Activated CD4-positive, alpha-beta T cell treated with anti-CD3 and anti-CD28 coated beads, Interleukin-2, Interleukin-6, amounts not matched to agents 100 ng/mL and 50 ng/mL, durations not matched to agents 16 hours and 8 hours (primary cell): ENCODE results near the gene FAHD1.

Experiments
- DNase-seq: peaks from one replicate; pipeline ENCODE4 v3.0.0-alpha.2; 2020

The FAHD1 gene

DNA sequence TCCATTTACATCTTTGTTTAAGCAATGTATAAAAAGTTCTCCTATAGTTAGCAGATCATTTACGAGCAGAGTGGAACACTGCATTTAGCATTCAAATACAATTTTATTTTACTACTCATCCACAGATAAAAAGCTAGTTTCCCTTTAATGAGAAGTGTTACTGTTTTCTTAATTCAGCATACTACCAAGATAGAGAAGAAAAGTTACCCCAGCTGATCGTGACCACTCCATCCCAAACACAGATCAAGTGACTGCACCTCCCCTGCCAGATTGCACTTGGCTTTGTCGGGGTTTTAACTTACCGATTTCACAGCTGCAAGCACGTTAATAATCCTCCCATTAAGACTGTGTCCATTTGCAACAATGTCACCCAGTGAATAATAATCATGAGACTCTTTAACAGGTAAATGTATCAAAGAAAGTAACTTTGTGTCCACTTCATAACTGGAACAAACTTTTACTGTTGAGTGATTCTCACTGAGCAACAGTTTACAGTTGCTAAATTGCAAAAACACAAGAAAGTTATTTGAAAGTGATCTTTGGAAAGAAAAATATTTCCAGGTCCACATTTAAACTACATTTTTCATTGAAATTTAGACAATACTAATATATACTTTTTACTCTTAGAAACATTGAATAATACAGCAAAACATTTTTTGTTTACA is 30.6 kb downstream of the FAHD1 start:
- DNase-seq, result no peak

DNA sequence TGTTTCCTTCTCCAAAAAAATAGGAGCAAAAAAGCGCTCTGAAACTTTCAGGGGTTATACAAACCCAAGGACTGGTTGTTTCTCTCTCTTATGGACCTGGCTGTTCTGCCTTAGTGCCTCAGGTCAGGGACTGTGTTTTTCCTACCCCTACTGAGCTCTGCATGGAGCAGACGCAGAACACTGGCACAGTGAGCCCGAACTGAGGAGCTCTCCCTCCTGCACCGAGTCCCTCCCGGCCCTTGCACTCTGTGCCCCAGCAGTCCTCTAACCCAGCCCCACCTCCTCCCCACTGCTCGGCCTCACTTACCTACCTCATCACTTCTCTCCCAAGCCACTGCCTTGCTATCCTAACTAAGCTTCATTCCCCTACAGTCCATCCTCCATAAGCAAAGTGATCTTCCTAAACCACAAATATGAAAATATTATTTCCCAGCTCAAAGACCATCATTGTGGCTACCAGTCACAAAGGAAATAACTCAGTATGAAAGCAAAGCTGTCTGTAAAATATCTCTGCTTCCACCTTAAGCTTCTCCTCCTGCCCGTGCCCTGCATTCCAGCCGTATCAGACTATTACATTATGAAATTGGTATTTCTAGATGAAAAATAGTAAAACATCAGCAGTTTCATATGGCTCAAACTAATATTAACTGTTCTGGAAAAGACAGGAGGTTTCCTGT is 31.3 kb downstream of the FAHD1 start:
- DNase-seq, result no peak

DNA sequence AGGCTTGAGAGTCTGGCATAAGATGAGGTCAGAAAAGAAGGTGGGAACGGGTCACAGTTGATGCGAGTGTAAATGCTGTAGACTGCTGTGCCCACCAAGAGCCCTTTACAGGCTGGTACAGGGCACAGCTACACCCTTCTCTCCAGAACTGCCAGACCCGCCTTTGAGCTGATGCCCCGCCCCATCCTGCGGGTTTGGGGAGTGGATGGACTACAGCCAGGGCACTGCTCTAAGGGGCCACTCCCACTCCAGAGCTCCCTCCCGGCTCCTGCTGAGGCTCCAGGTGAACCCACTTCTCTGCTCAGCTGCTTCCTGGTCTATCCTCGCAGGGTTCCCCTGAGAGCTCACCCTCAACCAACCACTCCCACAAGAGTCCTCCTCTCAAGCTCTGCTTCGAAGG is 32.6 kb downstream of the FAHD1 start:
- DNase-seq, result no peak

DNA sequence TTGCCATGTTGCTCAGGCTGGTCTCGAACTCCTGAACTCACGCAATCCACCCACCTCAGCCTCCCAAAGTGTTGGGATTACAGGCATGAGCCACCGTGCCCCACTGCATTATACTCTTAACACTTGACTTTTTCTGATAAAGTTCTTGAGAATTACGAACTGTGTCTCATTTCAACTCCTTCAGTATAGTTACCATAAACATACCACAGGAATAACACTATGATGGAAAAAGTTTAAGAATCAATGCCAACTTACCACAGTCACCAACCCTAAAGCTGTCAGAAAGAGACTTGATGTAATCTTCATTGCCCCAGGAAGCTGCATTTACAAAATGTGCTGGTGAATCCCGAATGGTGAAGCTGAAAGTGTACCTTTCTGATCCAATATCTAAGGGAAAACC is 34.7 kb downstream of the FAHD1 start:
- DNase-seq, result no peak

DNA sequence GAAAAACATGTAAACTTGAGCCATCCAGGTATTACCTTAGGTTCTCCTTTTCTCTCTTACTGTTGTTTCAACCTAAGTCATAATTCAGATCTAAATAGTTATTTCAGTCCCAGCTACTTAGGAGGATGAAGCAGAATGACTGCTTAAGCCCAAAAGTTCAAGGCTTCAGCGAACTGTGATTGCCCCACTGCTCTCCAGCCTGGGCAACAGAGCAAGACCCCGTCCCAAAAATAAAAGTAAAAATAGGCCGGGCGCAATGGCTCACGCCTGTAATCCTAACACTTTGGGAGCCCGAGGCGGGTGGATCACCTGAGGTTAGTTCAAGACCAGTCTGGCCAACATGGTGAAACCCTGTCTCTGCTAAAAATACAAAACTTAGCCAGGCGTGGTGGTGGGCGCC is 35.4 kb downstream of the FAHD1 start:
- no peak for DNase-seq

DNA sequence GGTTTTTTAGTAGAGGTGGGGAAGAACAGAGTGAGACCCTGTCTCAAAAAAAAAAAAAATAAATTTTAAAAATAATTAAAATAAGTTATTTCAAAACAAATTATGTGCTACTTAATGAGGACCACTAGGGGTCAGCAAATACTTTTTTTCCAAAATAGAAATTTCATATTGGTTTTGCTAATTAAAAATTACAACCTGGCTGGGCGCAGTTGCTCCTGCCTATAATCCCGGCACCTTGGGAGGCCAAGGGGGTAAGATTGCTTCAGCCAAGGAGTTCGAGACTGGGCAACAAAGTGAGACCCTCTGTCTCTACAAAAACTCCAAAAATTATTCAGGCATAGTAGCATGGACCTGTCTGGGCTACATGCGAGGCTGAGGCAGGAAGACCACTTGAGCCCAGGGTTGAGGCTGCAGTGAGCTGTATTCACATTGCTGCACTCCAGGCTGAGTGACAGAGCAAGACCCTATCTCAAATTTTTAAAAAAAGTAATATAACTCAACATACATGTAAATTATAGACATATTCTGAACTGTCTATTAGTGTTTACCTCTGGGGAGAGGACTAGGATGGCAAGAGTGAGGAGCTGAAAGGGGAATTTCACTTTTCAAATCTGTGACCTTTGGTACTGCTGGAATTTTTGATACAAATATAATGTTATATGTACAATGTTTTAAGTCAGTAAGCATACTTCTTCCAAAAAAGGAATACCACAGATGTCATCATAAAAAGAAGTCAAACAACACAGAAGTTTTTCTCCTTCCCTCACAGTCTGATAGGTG is 36.9 kb downstream of the FAHD1 start:
- DNase-seq, result no peak

DNA sequence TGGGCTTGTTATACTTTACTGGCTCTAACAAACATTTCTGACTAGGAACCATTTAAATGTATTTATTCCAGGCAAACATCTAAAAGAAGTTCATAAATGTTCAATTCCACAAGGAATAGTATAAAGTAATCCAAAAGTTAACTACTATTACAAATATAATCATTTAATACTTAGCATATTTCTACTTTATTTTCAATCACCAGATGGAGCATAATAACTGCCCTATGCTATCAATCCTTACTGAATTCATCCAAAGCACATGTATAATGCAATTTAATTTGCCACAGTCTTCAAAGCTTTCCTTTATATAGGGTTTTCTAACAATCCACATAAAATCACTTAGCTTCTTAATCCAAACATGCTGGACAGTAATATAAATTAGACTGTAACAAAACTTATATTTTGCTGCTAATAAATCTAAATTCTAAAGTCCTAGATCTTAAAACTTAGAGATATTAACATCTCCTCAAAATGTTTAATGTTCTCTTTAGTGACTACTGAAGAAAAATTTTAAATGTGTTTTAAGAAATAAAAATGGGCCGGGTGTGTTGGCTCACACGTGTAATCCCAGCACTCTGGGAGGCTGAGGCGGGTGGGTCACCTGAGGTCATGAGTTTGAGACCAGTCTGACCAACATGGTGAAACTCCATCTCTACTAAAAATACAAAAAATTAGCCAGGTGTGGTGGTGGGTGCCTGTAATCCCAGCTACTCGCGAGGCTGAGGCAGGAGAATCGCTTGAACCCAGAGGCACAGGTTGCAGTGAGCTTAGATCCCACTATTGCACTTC is 39.1 kb downstream of the FAHD1 start:
- DNase-seq, result no peak

DNA sequence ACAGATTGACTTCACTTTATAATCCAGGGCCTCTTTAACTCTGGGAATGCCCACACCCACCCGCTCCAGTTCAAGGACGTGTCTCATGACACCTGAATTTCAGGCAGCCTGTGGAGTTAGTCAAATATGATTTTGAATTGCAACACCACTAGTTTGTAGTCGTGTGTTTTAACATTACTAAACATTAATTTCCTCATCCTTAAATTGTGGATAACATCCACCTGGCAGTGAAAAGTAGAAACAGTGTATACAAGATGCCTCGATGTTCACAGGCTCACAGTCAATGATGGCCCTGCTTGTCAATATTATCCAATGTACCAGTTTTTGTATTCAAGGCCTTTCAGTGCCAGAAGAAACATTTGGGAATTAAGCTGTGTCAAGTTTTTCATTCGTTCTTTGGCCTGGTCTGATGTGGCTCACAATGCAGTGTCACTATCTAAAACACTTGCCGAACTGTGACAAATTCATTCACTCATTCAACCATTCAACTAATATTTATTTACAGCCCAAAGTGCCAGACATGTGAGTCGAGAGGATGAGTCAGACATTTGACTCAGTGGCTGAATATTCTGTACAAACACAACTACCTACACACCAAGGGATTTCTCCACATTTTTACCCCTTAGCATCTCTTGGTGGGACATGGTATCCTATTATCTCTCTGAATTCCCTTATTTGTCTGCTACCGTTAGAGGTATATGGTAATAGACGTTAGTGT is 43.5 kb downstream of the FAHD1 start:
- no peak for DNase-seq

DNA sequence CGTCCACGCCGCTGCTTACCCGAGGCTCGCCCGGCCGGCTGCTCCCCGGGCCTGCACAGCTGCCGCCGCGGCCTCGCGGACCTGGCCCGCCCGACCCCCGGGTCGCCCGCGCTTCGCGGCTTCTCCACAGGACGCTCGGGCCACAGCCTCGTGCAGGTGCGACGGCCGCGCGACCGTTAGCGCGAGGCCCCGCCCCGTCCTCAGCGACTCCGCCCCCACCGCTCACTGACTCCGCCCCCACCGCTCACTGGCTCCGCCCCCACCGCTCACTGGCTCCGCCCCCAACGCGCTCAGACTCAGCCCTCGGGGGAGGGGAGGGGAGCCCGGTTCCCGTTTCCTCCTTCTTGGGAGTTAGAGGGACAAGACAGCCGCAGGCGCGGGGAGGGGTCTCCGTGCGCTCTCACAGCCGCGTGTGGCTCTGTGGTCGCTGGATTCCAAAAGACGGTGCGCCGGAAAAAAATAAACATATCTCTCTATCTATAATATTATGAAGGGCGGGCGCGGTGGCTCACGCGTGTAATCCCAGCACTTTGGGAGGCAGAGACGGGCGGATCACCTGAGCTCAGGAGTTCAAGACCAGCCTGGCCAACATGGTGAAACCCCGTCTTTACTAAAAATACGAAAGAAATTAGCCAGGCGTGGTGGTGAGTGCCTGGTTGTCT is 45.1 kb downstream of the FAHD1 start, which contains the start of gene MEIOB:
Gene MEIOB (minus strand): TSS at position 191 of the 662 bp plus-strand sequence. CDS start 3,989 bp downstream, outside the sequence.
- peak; percentile 36 for DNase-seq

DNA sequence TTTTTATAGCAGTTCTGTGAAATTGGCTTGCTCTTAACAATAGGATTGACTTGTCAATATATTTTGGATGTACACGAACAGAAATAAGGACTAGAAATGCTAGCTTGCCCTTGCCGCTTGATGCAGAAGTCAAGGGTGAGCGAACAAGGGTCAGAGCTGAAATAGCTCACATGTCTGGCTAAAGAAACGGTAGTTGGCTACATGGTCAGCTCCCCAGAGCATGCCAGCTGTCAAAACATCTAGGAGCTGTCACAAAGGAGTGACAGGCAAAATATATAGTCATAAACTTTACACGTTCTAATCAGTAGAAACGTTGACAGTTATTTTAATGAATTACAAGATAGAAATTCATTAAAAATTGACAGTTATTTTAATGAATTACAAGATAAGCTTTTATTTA is 47.8 kb downstream of the FAHD1 start:
- DNase-seq, result no peak

DNA sequence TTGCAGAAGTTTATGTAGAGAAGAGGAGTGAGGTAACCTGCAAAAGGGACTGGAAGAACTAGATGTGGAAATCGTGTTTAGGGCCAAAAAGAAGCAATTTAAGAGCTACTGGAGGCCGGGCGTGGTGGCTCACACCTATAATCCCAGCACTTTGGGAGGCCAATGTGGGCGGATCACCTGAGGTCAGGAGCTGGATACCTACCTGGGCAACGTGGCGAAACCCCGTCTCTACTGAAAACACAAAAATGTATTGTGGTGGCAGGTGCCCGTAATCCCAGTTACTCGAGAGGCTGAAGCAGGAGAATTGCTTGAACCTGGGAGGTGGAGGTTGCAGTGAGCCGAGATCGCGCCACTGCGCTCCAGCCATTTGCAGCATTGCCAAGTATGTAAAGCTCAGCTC is 49.1 kb downstream of the FAHD1 start:
- peak; percentile 3 for DNase-seq

DNA sequence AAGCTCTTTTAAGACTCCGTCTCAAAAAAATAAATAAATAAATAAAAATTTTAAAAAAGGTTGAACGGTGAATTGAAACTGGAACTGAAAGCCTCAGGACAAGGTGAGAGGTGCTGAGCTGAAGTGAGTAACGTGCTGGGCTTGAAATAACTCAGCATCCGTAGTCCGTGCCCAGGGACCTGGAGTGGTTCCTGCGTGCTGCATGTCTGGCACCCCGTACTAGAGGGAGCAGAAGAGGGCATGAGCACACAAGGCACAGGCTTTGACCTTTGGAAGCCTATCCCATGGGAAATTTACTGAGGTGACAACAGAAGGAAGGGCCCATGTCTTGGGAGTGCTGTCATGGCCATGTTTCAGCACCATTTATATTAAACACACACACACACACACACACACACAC is 49.5 kb downstream of the FAHD1 start:
- DNase-seq, result peak; percentile 70

DNA sequence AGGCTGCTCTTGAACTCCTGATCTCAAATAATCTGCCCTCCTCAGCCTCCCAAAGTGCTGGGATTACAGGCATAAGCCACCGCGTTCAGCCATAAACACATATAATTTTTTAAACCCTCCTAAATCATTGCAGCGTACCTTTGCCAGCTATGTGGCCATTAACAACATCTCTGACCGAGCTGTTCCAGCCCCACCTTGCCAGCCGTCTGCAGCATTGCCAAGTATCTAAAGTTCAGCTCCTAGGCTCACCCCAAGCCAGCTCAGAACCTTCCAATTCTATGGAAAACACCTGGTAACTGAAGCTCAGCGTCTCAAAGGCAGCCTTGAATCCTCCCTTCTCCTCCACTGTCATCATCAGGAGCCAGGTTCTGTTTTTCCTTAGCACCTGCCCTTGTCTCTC is 50.1 kb downstream of the FAHD1 start:
- DNase-seq, result no peak

DNA sequence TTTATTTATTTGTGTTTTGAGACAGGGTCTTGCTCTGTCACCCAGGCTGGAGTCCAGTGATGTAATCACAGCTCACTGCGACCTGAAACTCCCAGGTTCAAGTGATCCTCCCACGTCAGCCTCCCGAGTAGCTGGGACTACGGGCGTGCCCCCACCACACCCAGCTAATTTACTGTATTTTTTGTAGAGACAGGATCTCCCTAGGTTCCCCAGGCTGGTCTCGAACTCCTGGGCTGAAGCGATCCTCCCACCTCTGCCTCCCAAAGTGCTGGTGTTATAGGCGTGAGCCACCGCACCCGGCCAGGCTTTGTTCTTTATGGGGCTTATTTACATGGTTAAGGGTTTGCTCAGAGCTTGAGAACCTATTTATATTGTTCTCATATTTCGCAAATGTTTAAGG is 50.8 kb downstream of the FAHD1 start:
- no peak for DNase-seq

DNA sequence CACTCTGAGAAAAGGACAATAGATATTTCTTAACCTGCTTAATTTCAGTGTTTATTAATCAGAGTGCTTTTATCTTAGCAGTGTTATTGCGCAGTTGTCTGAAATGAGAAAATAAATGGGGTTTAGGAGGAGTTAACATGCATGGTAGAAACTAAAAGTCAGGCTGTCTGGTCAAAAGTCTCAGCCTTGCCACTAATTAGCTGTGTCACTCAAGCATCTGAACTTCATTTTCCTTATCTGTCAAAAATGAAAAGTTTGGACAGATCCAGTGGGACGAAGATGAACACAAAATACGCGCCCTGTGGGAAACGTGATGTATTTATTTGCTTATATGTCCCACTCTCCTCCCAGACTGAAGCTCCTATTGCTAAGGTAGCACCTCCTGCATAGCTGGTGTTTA is 51.2 kb downstream of the FAHD1 start:
- DNase-seq, result no peak
